Upper lobe of right lung (tissue), 1 donor: ENCODE measurements around the gene CASP4. TPM values are rescaled to one million over a fixed set of nuclear protein-coding genes. Genes with fewer than 3 reads are reported as not detected.

Source experiments
- ATAC-seq: fragments of 200-7000 bp; cut with Tn5 transposase; one replicate; pipeline ENCODE4 v1.9.1; 2020; ENCODE audit warnings: mild to moderate bottlenecking, moderate library complexity
- DNase-seq: peaks from one replicate; pipeline ENCODE4 v3.0.0-alpha.2; 2020
- H3K27ac ChIP-seq: fragments of 200-600 bp; one replicate; pipeline ENCODE4 v1.8.0; 2022
- H3K27me3 ChIP-seq: fragments of 200-600 bp; one replicate; pipeline ENCODE4 v1.8.0; 2022; ENCODE audit warnings: mild to moderate bottlenecking
- H3K36me3 ChIP-seq: fragments of 200-600 bp; one replicate; pipeline ENCODE4 v1.8.0; 2022
- H3K4me1 ChIP-seq: fragments of 200-600 bp; one replicate; pipeline ENCODE4 v1.8.0; 2022
- H3K4me3 ChIP-seq: fragments of 200-600 bp; one replicate; pipeline ENCODE4 v1.8.0; 2022; ENCODE audit warnings: mild to moderate bottlenecking
- H3K9me3 ChIP-seq: fragments of 200-600 bp; one replicate; pipeline ENCODE4 v1.8.0; 2022
- CTCF ChIP-seq: fragments of 200-600 bp; IDR thresholded peaks from one replicate; pipeline ENCODE4 v1.8.0; 2022; ENCODE audit warnings: antibody characterized with exemption
- intact Hi-C: fragments of 100-400 bp; cut with DNase I; formaldehyde crosslinking; loops from one replicate; pipeline ENCODE4 v1.11.0; 2022
- total RNA-seq: library from RNA; stranded (reverse); fragmentation: NEBNext Ultra II Directional; extraction: Animal tissue kit (Norgen Biotek cat#: 25700); gene quantifications from one replicate; pipeline ENCODE4 v1.2.1, GENCODE V29; 2021
- donor health status: DM: no; HTN: yes; CAD: no; lungs with severe emphysema.

The CASP4 gene
- total RNA-seq, 1 donor from 2014 or later, result 101 TPM

- no peaks in the 10 kb centered on the region for H3K4me1 ChIP-seq
- TF ChIP-seq CTCF, result no peak
- no peaks in the 10 kb centered on the region for H3K27me3 ChIP-seq
- no peak for ATAC-seq
- DNase-seq, result no peak
- H3K9me3 ChIP-seq, result no peaks in the 10 kb centered on the region
- H3K4me3 ChIP-seq, result no peak overlapping the region
- no peaks in the 10 kb centered on the region for H3K36me3 ChIP-seq
- H3K27ac ChIP-seq, result no peak overlapping the region
- intact Hi-C loops, result no loop called here
These were observed 39.6 kb downstream of the CASP4 start for GRCh38 chr11:104928811-104929210.

GRCh38 chr11:104926771-104927611 lies 41.4 kb downstream of the CASP4 start:
- no peak for DNase-seq
- intact Hi-C loops, result no loop called here
- Histone ChIP-seq H3K27me3 (no peaks in the 10 kb centered on the region), H3K36me3 (no peaks in the 10 kb centered on the region), H3K9me3 (no peaks in the 10 kb centered on the region), H3K27ac (no peak overlapping the region), H3K4me1 (no peaks in the 10 kb centered on the region), H3K4me3 (no peak overlapping the region)
- no peak for ATAC-seq
- no peak for TF ChIP-seq CTCF

GRCh38 chr11:104925850-104926249 lies 42.5 kb downstream of the CASP4 start:
- no peak for DNase-seq
- Histone ChIP-seq H3K9me3 (no peaks in the 10 kb centered on the region), H3K4me1 (no peaks in the 10 kb centered on the region), H3K27me3 (no peaks in the 10 kb centered on the region), H3K36me3 (no peaks in the 10 kb centered on the region), H3K4me3 (no peak overlapping the region), H3K27ac (no peak overlapping the region)
- intact Hi-C loops, result no loop called here
- ATAC-seq, result no peak
- no peak for TF ChIP-seq CTCF

GRCh38 chr11:104918113-104918824 lies 50.1 kb downstream of the CASP4 start:
- Histone ChIP-seq H3K9me3 (no peaks in the 10 kb centered on the region), H3K27ac (peak overlapping the region; percentile 78), H3K36me3 (no peaks in the 10 kb centered on the region), H3K4me1 (no peaks in the 10 kb centered on the region), H3K27me3 (no peaks in the 10 kb centered on the region), H3K4me3 (peak overlapping the region; percentile 48)
- ATAC-seq, result peak; percentile 61
- TF ChIP-seq CTCF, result no peak
- intact Hi-C loops, result no loop called here
- DNase-seq, result no peak

GRCh38 chr11:104917271-104918112 lies 50.9 kb downstream of the CASP4 start:
- DNase-seq, result no peak
- Histone ChIP-seq H3K9me3 (no peaks in the 10 kb centered on the region), H3K27me3 (no peaks in the 10 kb centered on the region), H3K4me3 (peak overlapping the region; percentile 48), H3K27ac (peak overlapping the region; percentile 78), H3K36me3 (no peaks in the 10 kb centered on the region), H3K4me1 (no peaks in the 10 kb centered on the region)
- TF ChIP-seq CTCF, result no peak
- intact Hi-C loops, result no loop called here
- ATAC-seq, result no peak
